Measurements from ENCODE around the gene CABLES1. TPM values are rescaled to one million over a fixed set of nuclear protein-coding genes. Genes with fewer than 3 reads are reported as not detected.

Gene CABLES1
- total RNA-seq, 1 donor from 2014 or later = 50.9 TPM

DNA sequence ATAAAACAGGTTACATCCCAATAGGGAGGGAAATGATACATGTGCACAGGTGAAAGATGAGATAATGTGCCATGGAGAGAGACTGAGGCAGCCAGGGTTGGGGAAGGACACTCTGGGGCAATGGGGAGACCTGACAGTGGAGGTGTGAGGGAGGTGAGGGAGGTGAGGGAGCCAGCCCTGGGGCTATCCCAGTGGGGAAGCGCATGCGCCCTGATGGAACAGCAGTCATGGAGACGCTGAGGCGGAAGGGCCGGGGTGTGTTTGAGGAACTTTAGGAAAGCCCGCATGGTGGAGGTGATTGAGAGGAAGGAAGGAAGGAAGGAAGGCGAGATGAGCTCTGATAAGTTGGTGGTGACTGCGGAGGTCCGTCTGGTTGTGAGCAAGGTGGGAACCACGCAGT is 66.5 kb downstream of the CABLES1 start:
- Mint-ChIP-seq H3K36me3 (ENCODE audit: unreplicated experiment) (peaks cover 52% of the 10 kb centered on the region), H3K9me3 (ENCODE audit: unreplicated experiment) (no peaks in the 10 kb centered on the region), H3K27me3 (ENCODE audit: unreplicated experiment) (no peaks in the 10 kb centered on the region), H3K4me1 (ENCODE audit: unreplicated experiment) (peaks cover 4% of the 10 kb centered on the region), H3K27ac (ENCODE audit: unreplicated experiment) (no peak overlapping the region), H3K4me3 (ENCODE audit: unreplicated experiment) (no peak overlapping the region)
- DNase-seq (ENCODE audit: extremely low spot score, unreplicated experiment) = no peak
- TF ChIP-seq, protein P1, sequence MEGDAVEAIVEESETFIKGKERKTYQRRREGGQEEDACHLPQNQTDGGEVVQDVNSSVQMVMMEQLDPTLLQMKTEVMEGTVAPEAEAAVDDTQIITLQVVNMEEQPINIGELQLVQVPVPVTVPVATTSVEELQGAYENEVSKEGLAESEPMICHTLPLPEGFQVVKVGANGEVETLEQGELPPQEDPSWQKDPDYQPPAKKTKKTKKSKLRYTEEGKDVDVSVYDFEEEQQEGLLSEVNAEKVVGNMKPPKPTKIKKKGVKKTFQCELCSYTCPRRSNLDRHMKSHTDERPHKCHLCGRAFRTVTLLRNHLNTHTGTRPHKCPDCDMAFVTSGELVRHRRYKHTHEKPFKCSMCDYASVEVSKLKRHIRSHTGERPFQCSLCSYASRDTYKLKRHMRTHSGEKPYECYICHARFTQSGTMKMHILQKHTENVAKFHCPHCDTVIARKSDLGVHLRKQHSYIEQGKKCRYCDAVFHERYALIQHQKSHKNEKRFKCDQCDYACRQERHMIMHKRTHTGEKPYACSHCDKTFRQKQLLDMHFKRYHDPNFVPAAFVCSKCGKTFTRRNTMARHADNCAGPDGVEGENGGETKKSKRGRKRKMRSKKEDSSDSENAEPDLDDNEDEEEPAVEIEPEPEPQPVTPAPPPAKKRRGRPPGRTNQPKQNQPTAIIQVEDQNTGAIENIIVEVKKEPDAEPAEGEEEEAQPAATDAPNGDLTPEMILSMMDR (IDR thresholded peaks at IDR 0.05) = no peak

DNA sequence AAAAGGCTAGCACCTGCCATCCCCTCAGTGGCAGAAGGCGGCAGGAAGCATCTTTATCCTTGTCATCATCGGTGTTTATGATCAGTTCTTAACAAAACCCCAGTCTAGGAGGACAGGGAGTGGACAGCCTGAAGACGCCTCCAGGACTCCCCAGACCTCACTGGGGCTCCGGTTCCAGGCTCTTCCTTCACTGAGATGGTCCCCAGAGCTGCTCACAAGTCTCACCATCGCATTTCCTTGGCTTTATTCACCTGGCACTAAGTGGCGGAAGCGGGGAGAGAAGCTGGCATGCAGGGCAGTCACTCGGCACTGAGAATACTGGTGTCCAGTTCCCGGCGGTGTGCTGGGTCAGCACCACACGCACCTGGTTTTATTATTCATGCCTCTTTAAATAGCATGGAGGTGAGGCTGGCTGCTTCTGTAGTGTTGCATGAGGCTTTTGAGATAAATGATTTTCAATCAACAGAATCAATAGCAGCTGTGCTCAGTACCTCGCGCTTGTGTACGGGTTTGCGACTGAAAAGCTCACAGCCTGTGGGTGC is 68.7 kb downstream of the CABLES1 start:
- no peak for DNase-seq (ENCODE audit: extremely low spot score, unreplicated experiment)
- peaks cover 6% of the 10 kb centered on the region for H3K9me3 Mint-ChIP-seq (ENCODE audit: unreplicated experiment)
- H3K36me3 Mint-ChIP-seq (ENCODE audit: unreplicated experiment) = peaks cover 56% of the 10 kb centered on the region
- no peak overlapping the region for H3K27ac Mint-ChIP-seq (ENCODE audit: unreplicated experiment)
- no peak overlapping the region for H3K4me3 Mint-ChIP-seq (ENCODE audit: unreplicated experiment)
- no peaks in the 10 kb centered on the region for H3K4me1 Mint-ChIP-seq (ENCODE audit: unreplicated experiment)
- TF ChIP-seq, protein P1 (IDR thresholded peaks at IDR 0.05) = no peak
- H3K27me3 Mint-ChIP-seq (ENCODE audit: unreplicated experiment) = no peaks in the 10 kb centered on the region

DNA sequence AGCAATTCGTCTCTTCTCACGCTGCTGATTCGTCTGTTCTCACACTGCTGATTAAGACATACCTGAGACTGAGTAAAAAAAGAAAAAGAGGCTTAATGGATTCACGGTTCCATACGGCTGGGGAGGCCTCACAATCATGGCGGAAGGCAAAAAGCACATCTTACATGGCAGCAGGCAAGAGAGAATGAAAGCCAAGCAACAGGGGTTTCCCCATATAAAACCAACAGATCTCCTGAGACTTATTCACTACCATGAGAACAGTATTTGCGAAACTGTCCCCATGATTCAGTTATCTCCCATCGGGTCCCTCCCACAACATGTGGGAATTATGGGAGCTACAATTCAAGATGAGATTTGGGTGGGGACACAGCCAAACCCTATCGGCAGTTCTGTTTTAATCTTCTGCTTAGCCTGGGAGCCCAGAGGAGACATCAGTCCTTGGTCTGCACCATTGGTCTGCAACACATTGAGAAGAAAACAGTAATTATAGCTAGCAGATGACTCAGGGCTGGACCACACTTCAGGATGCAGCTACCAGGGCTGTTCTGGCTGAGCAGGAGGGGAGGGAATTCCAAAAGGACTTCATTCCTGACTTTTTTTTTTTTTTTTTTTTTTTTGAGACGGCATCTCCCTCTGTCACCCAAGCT is 69.4 kb downstream of the CABLES1 start:
- peaks cover 6% of the 10 kb centered on the region for H3K9me3 Mint-ChIP-seq (ENCODE audit: unreplicated experiment)
- no peaks in the 10 kb centered on the region for H3K27me3 Mint-ChIP-seq (ENCODE audit: unreplicated experiment)
- H3K36me3 Mint-ChIP-seq (ENCODE audit: unreplicated experiment) = peaks cover 55% of the 10 kb centered on the region
- no peak for DNase-seq (ENCODE audit: extremely low spot score, unreplicated experiment)
- peaks cover 2% of the 10 kb centered on the region for H3K4me1 Mint-ChIP-seq (ENCODE audit: unreplicated experiment)
- no peak overlapping the region for H3K4me3 Mint-ChIP-seq (ENCODE audit: unreplicated experiment)
- H3K27ac Mint-ChIP-seq (ENCODE audit: unreplicated experiment) = no peak overlapping the region
- TF ChIP-seq, protein P1 (IDR thresholded peaks at IDR 0.05) = no peak

DNA sequence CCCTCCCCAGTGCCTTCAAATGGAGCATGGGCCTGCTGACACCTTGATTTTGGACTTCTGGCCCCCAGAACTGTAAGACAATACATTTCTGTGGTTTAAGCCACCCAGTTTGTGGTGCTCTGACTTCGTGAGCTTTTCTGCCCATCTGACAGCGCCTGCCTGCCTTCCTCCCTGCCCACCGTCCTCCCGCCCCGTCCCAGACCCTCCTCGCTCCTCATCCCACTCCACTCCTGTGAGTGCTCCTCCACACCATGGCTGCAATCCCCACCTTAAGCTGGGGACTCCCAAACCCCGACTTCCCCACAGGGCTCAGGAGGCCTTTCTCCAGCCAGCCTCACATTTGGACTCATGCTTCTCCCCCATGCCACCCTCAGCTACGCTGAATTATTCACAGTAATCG is 70.7 kb downstream of the CABLES1 start:
- Mint-ChIP-seq H3K36me3 (ENCODE audit: unreplicated experiment) (peaks cover 57% of the 10 kb centered on the region), H3K9me3 (ENCODE audit: unreplicated experiment) (peaks cover 6% of the 10 kb centered on the region), H3K27me3 (ENCODE audit: unreplicated experiment) (no peaks in the 10 kb centered on the region), H3K27ac (ENCODE audit: unreplicated experiment) (no peak overlapping the region), H3K4me1 (ENCODE audit: unreplicated experiment) (peaks cover 8% of the 10 kb centered on the region), H3K4me3 (ENCODE audit: unreplicated experiment) (no peak overlapping the region)
- TF ChIP-seq, protein P1 (IDR thresholded peaks at IDR 0.05) = no peak
- DNase-seq (ENCODE audit: extremely low spot score, unreplicated experiment) = no peak

DNA sequence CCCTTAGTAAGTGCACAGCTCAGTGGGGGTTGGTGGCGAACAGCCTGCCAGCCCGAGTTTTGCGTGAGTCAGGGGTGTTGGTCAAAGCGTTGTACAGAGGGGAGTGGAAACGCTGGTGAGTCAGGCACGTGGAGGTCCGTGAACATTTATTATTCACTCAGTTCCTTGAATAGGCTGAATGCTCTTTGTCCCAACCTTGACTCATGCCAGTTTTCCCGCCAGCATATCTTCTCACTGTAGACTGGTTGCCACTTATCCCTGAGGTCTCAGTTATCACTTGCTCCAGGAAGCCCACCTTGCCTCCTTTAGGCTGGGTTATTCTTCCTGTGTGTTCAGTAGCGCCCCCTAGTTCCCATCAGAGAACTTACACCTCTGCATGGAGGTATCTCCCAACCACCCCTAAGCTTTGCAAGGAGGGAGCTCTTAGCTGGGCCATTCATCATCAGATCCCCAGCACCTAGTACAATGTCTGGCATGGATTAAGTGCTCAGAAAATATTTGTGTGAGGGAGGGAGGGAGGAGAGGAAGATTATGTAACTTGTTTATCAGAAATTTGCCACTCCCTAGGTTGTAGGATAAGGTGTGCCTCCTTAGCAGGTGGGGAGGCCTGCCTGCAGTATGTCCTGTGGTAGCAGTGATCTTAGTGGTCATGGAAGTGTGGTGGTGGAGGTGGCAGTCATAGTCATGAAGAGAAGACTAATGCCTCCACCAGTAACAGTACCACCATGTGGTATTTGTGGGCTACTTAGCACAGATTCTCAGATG is 72.1 kb downstream of the CABLES1 start:
- Mint-ChIP-seq H3K36me3 (ENCODE audit: unreplicated experiment) (peaks cover 44% of the 10 kb centered on the region), H3K4me3 (ENCODE audit: unreplicated experiment) (no peak overlapping the region), H3K9me3 (ENCODE audit: unreplicated experiment) (peaks cover 6% of the 10 kb centered on the region), H3K27ac (ENCODE audit: unreplicated experiment) (no peak overlapping the region), H3K4me1 (ENCODE audit: unreplicated experiment) (peaks cover 9% of the 10 kb centered on the region), H3K27me3 (ENCODE audit: unreplicated experiment) (no peaks in the 10 kb centered on the region)
- no peak for DNase-seq (ENCODE audit: extremely low spot score, unreplicated experiment)
- TF ChIP-seq, protein P1 (IDR thresholded peaks at IDR 0.05) = peak; percentile 32

All from osteocyte (in vitro differentiated cells).